Embryonic facial prominence (tissue), 1 donor: ENCODE data around the gene ST6GALNAC5.

ENCODE experiments used
- DNase-seq: peaks from one replicate; pipeline ENCODE4 v3.0.0-alpha.2; 2016; ENCODE audit errors: extremely low spot score

The ST6GALNAC5 gene

DNA sequence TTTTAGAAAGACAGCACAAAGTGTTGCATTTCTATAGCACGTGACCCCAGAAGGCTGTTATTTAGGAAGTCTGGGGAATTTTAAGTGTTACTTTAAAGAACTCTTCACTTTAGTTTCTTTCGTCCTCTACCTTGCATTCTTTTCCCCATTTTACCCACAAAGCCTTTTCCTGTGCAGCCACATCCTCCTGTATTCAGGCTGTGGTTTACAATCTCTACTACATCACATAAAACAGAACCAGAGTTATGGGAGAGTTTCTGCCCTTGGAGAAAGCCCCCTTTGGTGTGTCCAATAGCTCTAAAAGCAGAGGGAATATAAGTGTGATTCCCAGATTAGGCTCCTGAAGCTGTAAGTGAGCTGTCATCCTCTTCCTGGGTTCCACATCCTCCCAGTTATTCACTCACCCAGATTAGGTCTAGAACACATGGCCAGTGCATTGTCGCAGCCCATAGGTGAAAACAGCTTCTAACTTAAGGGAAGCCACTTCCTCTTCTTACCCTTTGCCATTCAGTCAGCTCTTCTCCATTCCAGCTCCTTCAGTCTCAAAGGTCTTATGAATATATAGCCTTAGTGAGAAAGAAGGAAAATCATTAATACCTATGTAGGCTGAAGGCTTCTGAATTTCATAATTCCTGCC is 180.8 kb downstream of the ST6GALNAC5 start:
- no peak for DNase-seq

DNA sequence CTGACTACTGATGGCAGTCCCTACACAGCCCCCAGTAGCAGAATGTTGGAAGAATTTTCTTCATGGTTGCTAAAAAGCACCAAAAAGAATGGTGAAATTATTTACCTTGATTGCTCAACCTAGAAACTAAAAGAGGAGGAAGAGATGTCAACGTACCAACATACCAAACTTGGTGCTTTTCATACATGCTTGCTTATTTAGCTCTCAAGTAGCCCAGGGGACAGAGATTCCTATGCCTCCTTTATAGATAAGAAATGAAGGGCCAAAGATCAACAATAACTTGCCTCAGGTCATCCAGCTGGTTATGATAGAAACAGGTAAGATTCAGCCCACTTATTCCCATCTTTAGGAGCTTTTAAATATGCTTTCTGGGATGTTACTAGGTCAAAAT is 181.3 kb downstream of the ST6GALNAC5 start:
- no peak for DNase-seq

DNA sequence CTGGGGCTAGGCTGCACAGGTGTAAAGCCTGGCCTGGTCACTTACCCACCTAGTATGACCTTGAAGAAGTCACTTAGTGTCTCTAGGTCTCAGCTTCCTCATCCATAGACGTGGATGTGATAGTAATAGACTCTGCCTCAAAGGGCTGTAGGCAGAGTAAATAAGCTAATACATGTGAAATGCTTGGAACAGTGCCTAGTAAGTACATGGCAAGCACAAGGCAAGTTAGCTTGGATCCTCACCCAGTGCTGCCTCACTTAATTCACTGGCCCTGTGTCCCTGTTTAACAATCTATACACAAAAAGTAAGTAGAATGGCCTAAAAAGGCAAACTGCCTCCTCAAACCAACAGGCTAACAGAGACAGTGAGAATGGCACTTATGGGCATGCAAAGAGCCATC is 184.1 kb downstream of the ST6GALNAC5 start:
- DNase-seq: no peak

DNA sequence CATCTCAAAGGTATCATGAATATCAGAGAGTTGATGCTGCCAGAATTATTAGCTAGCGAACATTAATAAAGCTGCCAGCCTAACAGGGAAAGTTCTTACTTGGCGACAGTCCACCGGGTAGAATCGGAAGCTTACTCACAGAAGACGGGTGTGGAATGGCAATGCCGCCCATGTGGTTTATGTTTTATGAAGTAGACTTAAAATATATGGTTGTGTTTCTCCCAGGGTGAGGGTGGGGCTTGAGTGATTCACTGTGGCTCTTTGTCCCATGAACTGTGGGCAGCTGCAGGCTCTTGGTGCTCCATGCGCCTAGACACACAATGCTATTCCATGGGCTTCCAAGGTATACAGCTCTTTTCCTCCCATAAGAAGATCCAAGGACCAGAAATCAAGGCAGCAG is 189.2 kb downstream of the ST6GALNAC5 start:
- no peak for DNase-seq

DNA sequence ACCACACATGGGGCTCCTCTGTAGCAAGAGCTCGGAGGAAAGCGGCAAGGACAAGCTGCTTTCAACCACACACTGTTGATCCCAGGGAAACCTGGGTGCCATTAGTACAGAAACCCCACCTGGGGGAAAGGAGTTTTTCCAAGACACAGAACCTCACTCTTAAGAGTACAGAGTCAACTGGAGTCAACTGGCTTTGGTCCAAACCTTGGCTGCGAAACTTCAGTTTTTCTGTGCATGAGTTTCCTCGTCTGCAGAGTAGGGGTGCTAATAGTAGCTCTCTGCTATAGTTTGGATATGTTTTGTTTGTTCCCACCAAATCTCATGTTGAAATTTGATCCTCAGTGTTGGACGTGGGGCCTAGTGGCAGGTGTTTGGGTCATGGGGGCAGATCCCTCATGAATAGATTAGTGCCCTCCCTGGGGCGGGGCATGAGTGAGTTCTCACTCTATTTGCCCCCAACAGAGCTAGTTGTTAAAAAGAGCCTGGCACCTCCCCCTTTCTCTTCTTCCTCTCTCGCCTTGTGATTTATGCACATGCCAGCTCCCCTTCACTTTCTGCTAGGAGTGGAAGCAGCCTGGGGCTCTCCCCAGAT is 190.8 kb downstream of the ST6GALNAC5 start:
- no peak for DNase-seq

DNA sequence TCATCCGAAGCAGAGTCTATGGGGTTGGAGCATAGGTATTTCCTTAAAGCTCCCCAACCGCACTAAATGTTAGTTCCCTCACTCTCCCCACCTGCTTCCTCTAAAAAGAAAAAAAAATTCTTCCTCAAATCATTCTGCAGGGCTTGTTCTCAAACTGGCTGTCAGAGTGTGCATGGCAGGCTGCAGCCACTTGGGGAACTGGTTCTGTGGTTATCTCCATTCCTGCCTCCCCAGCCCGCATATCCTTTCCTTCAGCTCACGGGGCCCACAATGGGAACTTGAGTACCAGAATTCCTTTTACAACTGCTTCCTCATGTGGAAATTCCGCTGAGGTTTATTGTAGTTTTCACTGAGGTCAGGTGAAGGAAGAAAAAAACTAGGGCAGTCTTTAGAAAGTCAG is 192.7 kb downstream of the ST6GALNAC5 start:
- no peak for DNase-seq

DNA sequence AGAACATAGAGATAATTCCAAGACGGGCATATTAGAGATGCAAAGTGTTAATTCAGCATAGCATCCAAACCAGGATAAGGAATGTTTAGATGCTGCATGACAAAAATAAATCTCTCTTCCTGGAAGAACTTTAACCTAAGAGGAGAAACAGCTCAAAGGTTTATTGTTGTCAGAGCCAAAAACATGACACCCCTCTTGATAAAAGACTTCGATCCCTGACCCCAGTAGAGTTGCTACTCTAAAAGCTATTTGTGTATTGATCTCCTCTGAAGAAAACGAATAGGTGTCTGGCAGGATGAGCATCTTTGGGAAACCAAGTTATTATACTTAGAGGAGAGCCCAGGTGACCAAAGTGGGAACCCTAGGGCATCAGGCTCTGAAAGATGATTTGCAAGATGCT is 193.9 kb downstream of the ST6GALNAC5 start:
- no peak for DNase-seq

DNA sequence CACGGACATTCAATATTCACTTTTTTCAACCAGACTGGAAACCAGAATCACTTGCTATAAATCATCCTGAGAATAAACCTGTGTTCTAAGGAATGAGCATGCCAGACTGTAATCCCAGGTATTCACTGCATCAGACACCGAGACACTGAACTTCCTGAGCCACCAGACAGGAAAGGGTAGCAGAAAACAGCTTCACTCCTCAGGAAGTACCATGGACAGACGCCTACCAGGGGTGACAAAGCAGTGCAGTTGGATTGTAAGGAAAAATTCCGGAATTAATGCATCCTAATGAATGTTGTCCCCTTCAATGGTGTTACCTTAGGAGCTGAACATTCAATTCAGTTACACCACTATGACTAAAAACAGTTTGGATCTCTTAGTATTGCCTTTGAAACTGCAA is 195.8 kb downstream of the ST6GALNAC5 start:
- DNase-seq: no peak

DNA sequence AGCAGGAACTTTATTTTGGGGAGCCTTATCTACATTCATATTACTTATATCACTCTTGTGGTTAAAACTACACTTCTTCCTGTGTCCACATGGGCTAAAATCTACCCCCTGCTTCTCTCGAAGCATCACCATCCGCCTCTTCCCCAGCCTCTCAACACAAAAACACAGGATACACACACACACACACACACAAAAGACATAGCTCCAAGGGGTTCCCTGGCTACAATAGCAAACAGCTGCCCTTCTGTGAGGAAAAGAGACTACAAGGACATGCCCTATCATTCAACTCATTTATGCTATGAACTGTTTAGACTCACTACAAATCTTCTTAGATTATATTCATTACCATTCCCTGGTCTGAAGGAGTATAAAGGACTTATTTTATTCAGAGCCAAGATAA is 197.0 kb downstream of the ST6GALNAC5 start:
- no peak for DNase-seq

GRCh38 chr1:77065693-77066342 is 198.5 kb downstream of the ST6GALNAC5 start:
- DNase-seq: no peak

DNA sequence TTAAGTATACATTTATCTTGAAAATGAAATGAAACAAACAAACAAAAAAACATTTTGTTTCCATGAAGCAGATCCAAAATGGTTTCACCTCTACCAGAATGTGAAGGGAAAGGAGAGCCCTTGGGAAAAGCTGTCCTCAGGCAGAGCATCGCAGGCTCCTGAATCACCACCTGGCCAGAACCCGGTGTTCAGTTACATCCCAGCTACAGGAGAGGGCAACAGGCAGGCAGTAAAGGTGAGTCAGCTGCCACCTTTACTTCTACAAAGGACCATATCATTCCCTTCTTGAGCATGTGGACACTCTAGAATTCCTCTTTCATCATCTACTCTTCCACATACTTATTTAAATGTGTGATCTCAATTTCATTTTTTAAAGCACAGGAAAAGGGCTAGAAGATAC is 200.7 kb downstream of the ST6GALNAC5 start:
- no peak for DNase-seq

- no peak for DNase-seq
Observed at GRCh38 chr1:77076759-77077158, 209.5 kb downstream of the ST6GALNAC5 start.

GRCh38 chr1:77081834-77082233 is 214.6 kb downstream of the ST6GALNAC5 start:
- no peak for DNase-seq

DNA sequence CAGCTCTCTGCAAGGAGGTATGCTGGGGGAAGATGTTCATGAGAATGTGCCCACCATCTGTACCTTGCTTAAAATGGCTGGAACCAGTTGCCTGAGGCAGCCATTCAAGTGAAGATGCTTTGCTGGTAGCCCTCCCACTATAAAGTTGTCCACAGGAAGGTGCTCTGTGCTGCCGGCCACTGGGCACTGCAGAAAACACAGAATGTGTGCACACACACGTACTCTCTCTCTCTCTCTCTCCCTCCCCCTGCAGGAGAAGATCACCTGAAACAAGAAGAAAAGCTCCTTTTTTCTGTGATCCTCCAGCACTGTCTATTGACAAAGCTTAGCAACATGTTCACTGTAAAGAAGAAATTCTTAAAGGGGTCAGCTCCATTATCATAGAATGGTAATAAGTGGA is 217.2 kb downstream of the ST6GALNAC5 start:
- DNase-seq: no peak

DNA sequence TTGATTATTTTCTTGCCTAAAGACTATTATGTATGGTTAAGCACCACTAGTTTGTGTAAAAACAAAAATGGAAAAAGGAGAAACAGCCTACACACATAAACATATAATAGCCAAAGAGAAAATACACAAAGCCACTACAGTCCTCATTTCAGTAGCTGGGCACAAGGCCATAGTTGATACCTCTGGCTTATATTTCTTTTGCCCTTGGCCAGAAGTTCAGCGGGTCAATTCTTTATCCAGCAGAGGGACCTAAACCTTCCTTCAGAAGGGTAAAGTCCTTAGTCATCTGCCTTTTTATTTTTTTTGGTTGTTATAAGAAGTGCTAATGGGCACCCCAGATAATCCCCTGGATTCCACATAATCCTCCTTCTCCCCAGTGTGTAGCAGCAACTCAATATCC is 217.8 kb downstream of the ST6GALNAC5 start:
- no peak for DNase-seq

DNA sequence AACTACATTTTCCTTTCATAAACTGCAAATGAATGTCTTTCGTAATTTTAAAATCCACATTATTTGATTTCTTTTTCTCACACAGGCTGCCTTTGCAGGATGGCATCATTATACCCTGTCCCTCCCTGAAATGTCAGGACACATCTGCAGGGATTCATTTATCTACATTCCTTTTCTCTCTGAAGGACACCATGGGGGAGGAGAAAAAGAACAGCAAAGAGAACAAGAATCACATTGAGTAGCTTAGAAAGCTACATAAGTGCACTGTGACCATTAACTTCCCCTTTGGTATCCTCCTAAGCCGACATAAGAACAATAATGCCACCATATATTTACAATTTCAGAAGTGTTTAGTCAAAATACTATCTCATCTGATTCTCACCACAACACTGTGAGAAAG is 222.5 kb downstream of the ST6GALNAC5 start:
- DNase-seq: no peak

- no peak for DNase-seq
Observed at GRCh38 chr1:77095236-77095635, 228.0 kb downstream of the ST6GALNAC5 start.

DNA sequence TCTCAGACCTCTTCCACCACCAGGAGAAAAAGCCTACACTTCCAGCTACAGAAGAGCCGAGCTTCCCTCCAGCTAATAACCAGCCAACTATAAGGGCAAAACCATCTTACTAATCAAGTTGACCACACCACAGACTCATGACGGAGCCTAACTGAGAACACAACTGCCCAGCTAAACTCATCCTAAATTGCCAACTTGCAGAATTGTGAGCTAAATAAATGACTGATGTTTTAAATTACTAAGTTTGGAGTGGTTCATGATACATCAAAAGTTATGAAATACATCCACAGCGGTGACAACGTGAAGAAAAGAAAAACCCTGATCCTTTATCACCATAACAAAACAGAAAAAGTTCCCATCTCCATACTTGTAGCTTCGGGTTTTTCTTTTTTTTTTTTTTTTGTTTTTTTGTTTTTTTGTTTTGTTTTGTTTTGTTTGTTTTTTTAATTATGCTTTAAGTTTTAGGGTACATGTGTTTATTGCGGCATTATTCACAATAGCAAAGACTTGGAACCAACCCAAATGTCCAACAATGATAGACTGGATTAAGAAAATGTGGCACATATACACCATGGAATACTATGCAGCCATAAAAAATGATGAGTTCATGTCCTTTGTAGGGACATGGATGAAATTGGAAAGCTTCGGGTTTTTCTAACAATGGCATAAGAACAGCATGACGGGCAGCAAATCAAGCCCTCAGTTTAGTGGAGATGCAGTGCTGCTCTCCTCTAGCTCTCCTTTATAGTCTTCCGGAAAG is 229.4 kb downstream of the ST6GALNAC5 start:
- no peak for DNase-seq

GRCh38 chr1:77100875-77101274 is 233.6 kb downstream of the ST6GALNAC5 start:
- DNase-seq: no peak

DNA sequence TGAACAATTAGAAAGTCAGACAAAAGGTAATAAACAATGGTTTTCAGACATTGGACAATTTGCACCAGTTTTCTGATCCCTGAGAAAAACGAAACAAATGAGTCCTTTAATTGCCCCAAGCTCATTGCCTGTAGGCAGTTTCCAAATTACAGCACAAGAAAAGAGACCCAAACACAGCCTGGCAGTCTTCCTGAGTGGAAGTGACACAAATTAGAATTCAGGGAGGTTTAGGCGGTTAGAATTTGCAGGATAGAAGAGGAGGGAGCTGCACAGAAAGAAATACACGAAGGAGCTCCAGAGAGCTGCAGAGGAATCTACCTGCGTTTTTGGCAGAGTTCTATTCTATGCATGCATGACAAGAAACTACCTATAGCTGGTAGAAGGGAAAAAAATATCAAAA is 236.2 kb downstream of the ST6GALNAC5 start:
- DNase-seq: no peak

DNA sequence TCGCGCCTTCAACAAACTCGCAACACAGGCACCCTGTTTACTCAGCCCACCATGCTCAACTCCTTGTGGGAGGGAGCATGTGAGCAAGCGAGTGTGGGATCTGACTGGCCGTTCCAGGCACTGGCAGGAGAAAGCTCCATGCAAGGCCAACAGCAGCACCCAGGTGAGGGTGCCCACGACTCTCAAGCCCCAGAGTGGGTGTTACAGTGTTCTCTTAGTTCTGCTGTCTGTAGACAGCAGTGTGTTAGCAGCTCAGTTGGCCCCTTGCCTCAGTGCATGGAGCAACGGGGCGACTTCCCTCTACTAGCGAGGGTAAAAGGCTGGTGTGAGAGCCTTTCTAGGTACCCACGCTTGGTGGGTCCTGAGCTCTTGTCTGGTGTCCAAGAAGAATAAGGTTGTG is 237.4 kb downstream of the ST6GALNAC5 start:
- DNase-seq: no peak
